Central memory CD4-positive, alpha-beta T cell (primary cell): Measurements from ENCODE around the gene HBD.
"Not testable (repeated sequence)": the region's sequence is repeated elsewhere in the genome, so short reads cannot be mapped to it uniquely, and the experiment has no call there.

Experiments used
- DNase-seq: peaks from one replicate; pipeline ENCODE4 v3.0.0; 2022

Gene HBD

GRCh38 chr11:5252919-5253265 lies 18.6 kb upstream of the HBD start:
- no peak for DNase-seq

GRCh38 chr11:5252192-5252918 lies 18.1 kb upstream of the HBD start:
- no peak for DNase-seq

- no peak for DNase-seq
Observed at GRCh38 chr11:5251746-5252145, 17.5 kb upstream of the HBD start.

- no peak for DNase-seq
Observed at GRCh38 chr11:5250543-5251204, 16.4 kb upstream of the HBD start.

- not testable (repeated sequence) for DNase-seq
Observed at GRCh38 chr11:5249807-5250396, 15.6 kb upstream of the HBD start, which contains the start of gene HBG1. TSS of gene HBG1 (minus strand) at chr11:5249857. CDS start at chr11:5249804, 53 bp downstream.

- DNase-seq: not testable (repeated sequence)
Observed at GRCh38 chr11:5248498-5248897, 14.2 kb upstream of the HBD start.

GRCh38 chr11:5247472-5248192 lies 13.3 kb upstream of the HBD start:
- no peak for DNase-seq

- DNase-seq: no peak
Observed at GRCh38 chr11:5246772-5247471, 12.6 kb upstream of the HBD start.

- DNase-seq: no peak
Observed at GRCh38 chr11:5245155-5245554, 10.9 kb upstream of the HBD start.

GRCh38 chr11:5243816-5244180 lies 9.5 kb upstream of the HBD start:
- no peak for DNase-seq

- DNase-seq: no peak
Observed at GRCh38 chr11:5242933-5243815, 8.9 kb upstream of the HBD start.

- DNase-seq: no peak
Observed at GRCh38 chr11:5242208-5242607, 7.9 kb upstream of the HBD start.

- no peak for DNase-seq
Observed at GRCh38 chr11:5241458-5241857, 7.2 kb upstream of the HBD start.

- DNase-seq: no peak
Observed at GRCh38 chr11:5240458-5240857, 6.2 kb upstream of the HBD start.

GRCh38 chr11:5240056-5240455 lies 5.8 kb upstream of the HBD start:
- no peak for DNase-seq

- no peak for DNase-seq
Observed at GRCh38 chr11:5239046-5239445, 4.8 kb upstream of the HBD start.

- no peak for DNase-seq
Observed at GRCh38 chr11:5238486-5238885, 4.2 kb upstream of the HBD start.

- no peak for DNase-seq
Observed at GRCh38 chr11:5237420-5237819, 3.1 kb upstream of the HBD start.

GRCh38 chr11:5235364-5236095 lies 1.2 kb upstream of the HBD start:
- DNase-seq: no peak

GRCh38 chr11:5233307-5233706 lies 976 bp downstream of the HBD start:
- no peak for DNase-seq

- no peak for DNase-seq
Observed at GRCh38 chr11:5232821-5233220, 1.5 kb downstream of the HBD start.
